Colonic mucosa (tissue), 4 donors: ENCODE measurements around the gene COL23A1. TPM values are rescaled to one million over a fixed set of nuclear protein-coding genes. Genes with fewer than 3 reads are reported as not detected.

Source experiments
- DNase-seq: peaks from one replicate; pipeline ENCODE4 v3.0.0-alpha.2; 2020
- H3K27ac ChIP-seq: fragments of 200-600 bp; one replicate; pipeline ENCODE4 v1.8.0; 2021
- H3K27me3 ChIP-seq: fragments of 200-600 bp; one replicate; pipeline ENCODE4 v1.8.0; 2021
- H3K36me3 ChIP-seq: fragments of 200-600 bp; one replicate; pipeline ENCODE4 v1.8.0; 2021
- H3K4me1 ChIP-seq: fragments of 200-600 bp; one replicate; pipeline ENCODE4 v1.8.0; 2021; ENCODE audit warnings: mild to moderate bottlenecking
- H3K4me3 ChIP-seq: fragments of 200-600 bp; one replicate; pipeline ENCODE4 v1.8.0; 2021
- H3K9ac ChIP-seq, 2 donors: one replicate each; pipeline ENCODE4 v1.7.0; 2013; ENCODE audit warnings: control low read depth in 2 of 2, low read depth in 2 of 2, low read length in 2 of 2
- H3K9me3 ChIP-seq: fragments of 200-600 bp; one replicate; pipeline ENCODE4 v1.8.0; 2021
- intact Hi-C: fragments of 100-400 bp; cut with DNase I; formaldehyde crosslinking; loops from one replicate; pipeline ENCODE4 v1.14.1; 2022
- total RNA-seq, 2 donors: library from RNA; stranded (reverse); fragmentation: NEBNext Ultra II Directional in 1 of 2; extraction: Animal tissue kit (Norgen Biotek cat#: 25700) in 1 of 2; gene quantifications; one replicate each; pipeline ENCODE4 v1.2.1, GENCODE V29; 2021
- TF ChIP-seq, protein P1 (sequence below): fragments of 200-600 bp; IDR thresholded peaks from one replicate; pipeline ENCODE4 v1.8.0; 2022; ENCODE audit warnings: antibody characterized with exemption, mild to moderate bottlenecking
- donor health status: healthy.
- donor health status: DM: no; HTN: no; CAD: no.
- donor health status: DM: no; HTN: no; CAD: no.

The COL23A1 gene
- total RNA-seq, 2 donors from 2014 or later: 0.37 to 0.49 TPM

DNA sequence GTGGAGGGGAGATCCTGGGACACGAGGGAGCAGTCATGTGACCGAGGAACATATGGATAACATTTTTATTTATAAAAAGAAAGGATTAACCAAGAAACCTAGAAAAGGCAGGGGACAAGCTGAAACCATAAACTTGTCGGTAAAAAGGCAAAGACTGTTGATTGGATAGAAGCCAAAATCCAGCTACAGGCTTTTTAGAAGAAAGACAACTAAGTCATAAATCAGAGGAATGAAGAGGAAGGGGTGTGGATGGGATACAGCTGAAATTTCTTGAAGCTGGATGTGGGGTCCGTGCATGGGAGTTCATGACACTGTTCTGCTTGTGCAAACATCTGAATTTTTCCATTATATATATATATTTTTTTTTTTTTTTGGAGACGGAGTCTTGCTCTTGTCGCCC is 246.9 kb downstream of the COL23A1 start:
- TF ChIP-seq, protein P1, sequence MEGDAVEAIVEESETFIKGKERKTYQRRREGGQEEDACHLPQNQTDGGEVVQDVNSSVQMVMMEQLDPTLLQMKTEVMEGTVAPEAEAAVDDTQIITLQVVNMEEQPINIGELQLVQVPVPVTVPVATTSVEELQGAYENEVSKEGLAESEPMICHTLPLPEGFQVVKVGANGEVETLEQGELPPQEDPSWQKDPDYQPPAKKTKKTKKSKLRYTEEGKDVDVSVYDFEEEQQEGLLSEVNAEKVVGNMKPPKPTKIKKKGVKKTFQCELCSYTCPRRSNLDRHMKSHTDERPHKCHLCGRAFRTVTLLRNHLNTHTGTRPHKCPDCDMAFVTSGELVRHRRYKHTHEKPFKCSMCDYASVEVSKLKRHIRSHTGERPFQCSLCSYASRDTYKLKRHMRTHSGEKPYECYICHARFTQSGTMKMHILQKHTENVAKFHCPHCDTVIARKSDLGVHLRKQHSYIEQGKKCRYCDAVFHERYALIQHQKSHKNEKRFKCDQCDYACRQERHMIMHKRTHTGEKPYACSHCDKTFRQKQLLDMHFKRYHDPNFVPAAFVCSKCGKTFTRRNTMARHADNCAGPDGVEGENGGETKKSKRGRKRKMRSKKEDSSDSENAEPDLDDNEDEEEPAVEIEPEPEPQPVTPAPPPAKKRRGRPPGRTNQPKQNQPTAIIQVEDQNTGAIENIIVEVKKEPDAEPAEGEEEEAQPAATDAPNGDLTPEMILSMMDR: no peak
- Histone ChIP-seq H3K27me3 (no peaks in the 10 kb centered on the region), H3K4me1 (no peaks in the 10 kb centered on the region), H3K36me3 (no peaks in the 10 kb centered on the region), H3K27ac (no peak overlapping the region), H3K9me3 (no peaks in the 10 kb centered on the region), H3K9ac (no peak overlapping the region), H3K4me3 (no peak overlapping the region)
- intact Hi-C loops: no loop called here
- DNase-seq: no peak

DNA sequence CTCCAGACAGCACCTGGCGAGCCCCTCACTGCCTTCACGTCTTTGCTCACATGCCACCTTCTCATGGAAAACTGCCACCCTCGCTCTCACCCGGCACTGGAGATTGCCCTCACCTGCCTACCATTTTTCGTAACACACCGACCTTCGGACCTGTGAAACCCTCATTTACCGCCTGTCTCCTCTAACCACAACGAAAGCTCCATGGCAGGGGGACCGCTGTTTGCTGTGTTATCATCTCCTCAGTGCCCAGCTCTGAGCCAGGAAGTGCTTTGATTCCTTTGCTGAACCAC is 248.4 kb downstream of the COL23A1 start:
- H3K36me3 ChIP-seq: no peaks in the 10 kb centered on the region
- no peaks in the 10 kb centered on the region for H3K4me1 ChIP-seq
- no peak overlapping the region for H3K9ac ChIP-seq
- intact Hi-C loops: no loop called here
- TF ChIP-seq, protein P1: no peak
- H3K9me3 ChIP-seq: no peaks in the 10 kb centered on the region
- H3K4me3 ChIP-seq: no peak overlapping the region
- no peak for DNase-seq
- H3K27me3 ChIP-seq: no peaks in the 10 kb centered on the region
- H3K27ac ChIP-seq: no peak overlapping the region

DNA sequence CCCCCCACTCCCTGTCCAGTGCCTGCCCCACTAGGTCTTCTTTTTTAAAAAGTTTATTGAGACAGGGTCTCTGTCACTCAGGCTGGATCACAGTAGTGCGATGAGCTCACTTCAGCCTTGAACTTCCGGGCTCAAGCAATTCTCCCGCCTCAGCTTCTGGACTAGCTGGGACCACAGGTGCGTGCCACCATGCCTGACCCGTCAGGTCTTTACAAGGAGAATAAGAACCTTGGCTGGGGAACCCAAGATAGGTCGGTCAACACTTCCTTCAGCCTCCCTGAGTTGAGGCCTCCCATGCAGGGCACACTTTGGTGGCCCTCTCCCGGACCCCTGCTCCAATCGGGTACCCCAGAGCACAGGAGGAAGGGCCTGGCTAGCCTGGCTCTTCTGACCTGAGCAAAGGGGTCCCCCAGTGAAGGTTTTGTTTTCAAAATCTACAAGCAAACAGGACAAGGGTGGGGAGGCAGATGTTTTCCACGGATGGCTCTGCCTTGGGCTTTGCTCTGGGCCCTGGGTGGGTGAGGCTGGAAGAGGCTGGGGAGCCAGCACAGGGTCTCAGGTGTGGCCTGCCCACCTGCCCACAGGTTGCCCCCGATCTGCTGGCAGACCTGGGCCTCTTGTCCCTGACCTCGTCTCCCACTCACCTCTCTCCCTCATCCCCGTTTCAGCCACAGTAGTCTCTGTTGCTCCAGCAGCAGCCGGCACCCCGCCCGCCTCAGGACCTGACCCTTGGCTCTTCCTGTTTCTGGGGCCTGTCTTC is 248.9 kb downstream of the COL23A1 start:
- no peak for DNase-seq
- Histone ChIP-seq H3K4me1 (no peaks in the 10 kb centered on the region), H3K36me3 (no peaks in the 10 kb centered on the region), H3K27me3 (no peaks in the 10 kb centered on the region), H3K4me3 (no peak overlapping the region), H3K9me3 (no peaks in the 10 kb centered on the region), H3K27ac (no peak overlapping the region), H3K9ac (no peak overlapping the region)
- TF ChIP-seq, protein P1: no peak
- intact Hi-C loops: no loop called here

DNA sequence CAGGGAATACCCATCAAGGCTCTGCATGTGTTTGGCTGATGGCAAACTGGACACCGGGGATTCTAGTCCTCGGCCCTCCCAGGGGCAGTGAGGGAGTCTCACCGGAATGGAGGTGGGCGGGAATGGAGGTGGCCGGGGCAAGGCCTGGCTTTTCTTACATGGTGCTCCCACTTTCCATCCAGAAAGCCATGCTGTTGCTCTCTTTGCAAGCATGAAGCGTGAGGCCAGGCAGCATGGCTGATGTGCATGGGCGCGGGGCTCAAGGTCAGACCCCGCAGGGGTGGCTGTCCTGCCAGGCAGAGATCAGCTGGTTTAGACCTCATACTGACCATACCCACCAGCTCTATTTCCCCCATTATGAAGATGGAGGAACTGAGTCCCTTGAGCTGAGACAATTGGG is 249.6 kb downstream of the COL23A1 start:
- DNase-seq: no peak
- TF ChIP-seq, protein P1: no peak
- Histone ChIP-seq H3K4me3 (no peak overlapping the region), H3K27ac (no peak overlapping the region), H3K27me3 (no peaks in the 10 kb centered on the region), H3K9ac (no peak overlapping the region), H3K36me3 (no peaks in the 10 kb centered on the region), H3K9me3 (no peaks in the 10 kb centered on the region), H3K4me1 (no peaks in the 10 kb centered on the region)
- intact Hi-C loops: no loop called here

DNA sequence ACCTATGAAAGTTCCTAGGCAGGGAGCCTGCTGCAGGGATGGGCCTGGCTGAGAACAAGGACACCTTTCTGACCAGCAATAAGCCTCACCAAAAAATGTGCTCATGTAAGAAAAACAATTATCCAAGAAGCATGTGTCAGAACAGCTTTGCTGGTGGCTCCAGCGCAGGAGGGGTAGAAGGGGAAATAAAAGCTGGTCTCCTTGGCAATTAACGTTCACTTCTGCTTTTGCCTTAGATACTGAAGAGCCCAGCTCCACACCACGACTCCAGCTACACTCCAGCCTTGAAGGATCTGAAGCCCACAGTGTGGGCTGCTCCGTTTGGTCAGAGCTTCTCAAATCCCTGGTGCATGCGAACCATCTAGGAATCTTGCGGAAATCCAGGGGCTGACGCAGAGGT is 250.0 kb downstream of the COL23A1 start:
- DNase-seq: no peak
- Histone ChIP-seq H3K9me3 (no peaks in the 10 kb centered on the region), H3K36me3 (no peaks in the 10 kb centered on the region), H3K4me3 (no peak overlapping the region), H3K4me1 (no peaks in the 10 kb centered on the region), H3K9ac (no peak overlapping the region), H3K27ac (no peak overlapping the region), H3K27me3 (no peaks in the 10 kb centered on the region)
- intact Hi-C loops: no loop called here
- TF ChIP-seq, protein P1: no peak
